ENCODE data around the gene SDHB.

- TF ChIP-seq, protein P1, sequence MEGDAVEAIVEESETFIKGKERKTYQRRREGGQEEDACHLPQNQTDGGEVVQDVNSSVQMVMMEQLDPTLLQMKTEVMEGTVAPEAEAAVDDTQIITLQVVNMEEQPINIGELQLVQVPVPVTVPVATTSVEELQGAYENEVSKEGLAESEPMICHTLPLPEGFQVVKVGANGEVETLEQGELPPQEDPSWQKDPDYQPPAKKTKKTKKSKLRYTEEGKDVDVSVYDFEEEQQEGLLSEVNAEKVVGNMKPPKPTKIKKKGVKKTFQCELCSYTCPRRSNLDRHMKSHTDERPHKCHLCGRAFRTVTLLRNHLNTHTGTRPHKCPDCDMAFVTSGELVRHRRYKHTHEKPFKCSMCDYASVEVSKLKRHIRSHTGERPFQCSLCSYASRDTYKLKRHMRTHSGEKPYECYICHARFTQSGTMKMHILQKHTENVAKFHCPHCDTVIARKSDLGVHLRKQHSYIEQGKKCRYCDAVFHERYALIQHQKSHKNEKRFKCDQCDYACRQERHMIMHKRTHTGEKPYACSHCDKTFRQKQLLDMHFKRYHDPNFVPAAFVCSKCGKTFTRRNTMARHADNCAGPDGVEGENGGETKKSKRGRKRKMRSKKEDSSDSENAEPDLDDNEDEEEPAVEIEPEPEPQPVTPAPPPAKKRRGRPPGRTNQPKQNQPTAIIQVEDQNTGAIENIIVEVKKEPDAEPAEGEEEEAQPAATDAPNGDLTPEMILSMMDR (IDR thresholded peaks at IDR 0.05): no peak
- TF ChIP-seq POLR2A (IDR thresholded peaks at IDR 0.05): no peak
- no peak for TF ChIP-seq EP300 (IDR thresholded peaks at IDR 0.05)
These were observed 15.8 kb upstream of the SDHB start for GRCh38 chr1:17069452-17070162.

All from tibial nerve (tissue), 4 donors.